ENCODE measurements around the gene DLEC1. TPM values are rescaled to one million over a fixed set of nuclear protein-coding genes. Genes with fewer than 3 reads are reported as not detected.

DLEC1 gene
- total and polyA plus RNA-seq, 2 experiments from 2014 or later = 0.31 to 0.66 TPM

GRCh38 chr3:38017445-38018295, 21.3 kb upstream of the DLEC1 start:
- H3K27me3 ChIP-seq (ENCODE audit: insufficient read depth) = no peaks in the 10 kb centered on the region
- no peaks in the 10 kb centered on the region for H3K9me3 Mint-ChIP-seq
- H3K4me3 Mint-ChIP-seq = no peak overlapping the region
- no peak overlapping the region for H3K27ac ChIP-seq (ENCODE audit: low read depth)
- ATAC-seq (no peak), DNase-seq (ENCODE audit: low spot score) (no peak)
- TF ChIP-seq ETS1 (IDR thresholded peaks at IDR 0.05) (no peak), JUNB (IDR thresholded peaks at IDR 0.05; ENCODE audit: unreplicated experiment) (no peak), ZNF462 (CRISPR knock-in tag; IDR thresholded peaks at IDR 0.05) (no peak), NANOG (IDR thresholded peaks at IDR 0.05; ENCODE audit: borderline replicate concordance) (no peak), POLR2AphosphoS5 (IDR thresholded peaks at IDR 0.05; ENCODE audit: low read depth) (no peak), EZH2phosphoT487 (IDR thresholded peaks at IDR 0.05; ENCODE audit: unreplicated experiment) (no peak), REST (IDR thresholded peaks at IDR 0.05; ENCODE audit: unreplicated experiment) (no peak), EZH2 (IDR thresholded peaks at IDR 0.05; ENCODE audit: low read depth, unreplicated experiment) (no peak), CREB1 (CRISPR knock-in tag; IDR thresholded peaks at IDR 0.05; ENCODE audit: low read depth) (no peak), ZNF114 (CRISPR knock-in tag; IDR thresholded peaks at IDR 0.05) (no peak), STAT1 (IDR thresholded peaks at IDR 0.05; ENCODE audit: unreplicated experiment) (no peak), CTCF (conservative IDR thresholded peaks at IDR 0.05; ENCODE audit: low read depth in 2 of 2) (no peak), ZNF331 (CRISPR knock-in tag; IDR thresholded peaks at IDR 0.05; ENCODE audit: low read depth) (no peak)
- peaks cover 15% of the 10 kb centered on the region for H3K27me3 Mint-ChIP-seq (ENCODE audit: insufficient read depth, low read depth, poor library complexity)
- no peak overlapping the region for H2AFZ ChIP-seq
- no peaks in the 10 kb centered on the region; the same call in 1 of the 2 replicates for H4K20me1 ChIP-seq (replicated peaks; ENCODE audit: insufficient read depth)
- no peaks in the 10 kb centered on the region for H3K4me1 ChIP-seq (ENCODE audit: insufficient read depth)
- H3K4me3 ChIP-seq = no peak overlapping the region
- H3F3A ChIP-seq (replicated peaks; ENCODE audit: low read depth) = no peaks in the 10 kb centered on the region
- no peaks in the 10 kb centered on the region for H3K4me1 Mint-ChIP-seq
- H3K9me2 ChIP-seq (ENCODE audit: insufficient read depth) = no peaks in the 10 kb centered on the region
- H3K36me3 Mint-ChIP-seq (ENCODE audit: low read depth) = peaks cover 28% of the 10 kb centered on the region
- H3K36me3 ChIP-seq (ENCODE audit: insufficient read depth) = 0 out of 2 replicates have a peak, but pooled peaks cover 3% of the 10 kb centered on the region
- no peak overlapping the region for H3K27ac Mint-ChIP-seq
- no peaks in the 10 kb centered on the region for H3K79me2 ChIP-seq (replicated peaks; ENCODE audit: insufficient read depth)
- H3K4me2 ChIP-seq = no peak overlapping the region

All from GM23338 (cell line).